Mammary epithelial cell (primary cell): ENCODE data around the gene PIK3R1.

ENCODE experiments used
- EZH2 ChIP-seq: IDR thresholded peaks from 2 replicates; pipeline ENCODE4 v1.6.1; 2012; ENCODE audit warnings: low read length, inconsistent platforms, borderline replicate concordance
- TF ChIP-seq, protein P1 (sequence below), 2 donors: IDR thresholded peaks in 1 of 2; conservative IDR thresholded peaks in 1 of 2; 2 replicates each; pipeline ENCODE4 v1.5.1; 2011 to 2012; ENCODE audit warnings: inconsistent platforms in 2 of 2, low read length in 2 of 2, mild to moderate bottlenecking in 2 of 2, control low read depth in 1 of 2, low read depth in 1 of 2; ENCODE audit not compliant: insufficient read depth in 1 of 2; ENCODE audit errors: extremely low read depth in 1 of 2

DNA sequence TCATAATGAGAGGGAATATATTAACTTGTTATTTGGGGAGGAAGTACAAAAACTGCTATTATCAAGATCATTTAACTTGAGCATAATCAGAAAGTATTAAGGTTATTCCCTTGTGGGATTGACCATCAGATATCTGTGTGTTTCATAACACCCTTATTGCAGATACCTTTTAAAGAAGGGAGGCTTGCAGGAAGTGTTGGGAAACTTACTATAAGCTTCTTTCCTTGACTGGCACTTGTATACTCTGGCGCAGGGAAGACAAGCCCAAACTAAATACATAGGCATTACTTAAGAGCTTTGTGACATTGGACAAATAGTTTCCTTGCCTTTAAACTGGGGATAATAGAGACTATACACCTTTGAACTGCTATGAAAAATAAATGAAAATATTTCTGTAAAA, 50.9 kb downstream of the PIK3R1 start:
- TF ChIP-seq, protein P1, sequence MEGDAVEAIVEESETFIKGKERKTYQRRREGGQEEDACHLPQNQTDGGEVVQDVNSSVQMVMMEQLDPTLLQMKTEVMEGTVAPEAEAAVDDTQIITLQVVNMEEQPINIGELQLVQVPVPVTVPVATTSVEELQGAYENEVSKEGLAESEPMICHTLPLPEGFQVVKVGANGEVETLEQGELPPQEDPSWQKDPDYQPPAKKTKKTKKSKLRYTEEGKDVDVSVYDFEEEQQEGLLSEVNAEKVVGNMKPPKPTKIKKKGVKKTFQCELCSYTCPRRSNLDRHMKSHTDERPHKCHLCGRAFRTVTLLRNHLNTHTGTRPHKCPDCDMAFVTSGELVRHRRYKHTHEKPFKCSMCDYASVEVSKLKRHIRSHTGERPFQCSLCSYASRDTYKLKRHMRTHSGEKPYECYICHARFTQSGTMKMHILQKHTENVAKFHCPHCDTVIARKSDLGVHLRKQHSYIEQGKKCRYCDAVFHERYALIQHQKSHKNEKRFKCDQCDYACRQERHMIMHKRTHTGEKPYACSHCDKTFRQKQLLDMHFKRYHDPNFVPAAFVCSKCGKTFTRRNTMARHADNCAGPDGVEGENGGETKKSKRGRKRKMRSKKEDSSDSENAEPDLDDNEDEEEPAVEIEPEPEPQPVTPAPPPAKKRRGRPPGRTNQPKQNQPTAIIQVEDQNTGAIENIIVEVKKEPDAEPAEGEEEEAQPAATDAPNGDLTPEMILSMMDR (conservative IDR thresholded peaks at IDR 0.05 in 1 of 2, IDR thresholded peaks at IDR 0.05 in 1 of 2; ENCODE audit: extremely low read depth in 1 of 2, insufficient read depth in 1 of 2, low read depth in 1 of 2, low read length in 2 of 2): no peak
- no peak for TF ChIP-seq EZH2
